Adrenal gland (tissue), 12 donors: ENCODE results near the gene LYPD6. TPM values are rescaled to one million over a fixed set of nuclear protein-coding genes. Genes with fewer than 3 reads are reported as not detected.

Experiments used
- DNase-seq, 7 donors: peaks; one replicate each; pipeline ENCODE4 v3.0.0-alpha.2; 2019 to 2020
- H3K27ac ChIP-seq, 5 donors: fragments of 200-600 bp; sonication (generic) in 4 of 5; 1 replicate in 3 of 5; 2 replicates in 2 of 5; pipeline versions ENCODE4 v1.5.1 to v1.8.0; 2016 to 2020; ENCODE audit warnings: mild to moderate bottlenecking in 1 of 5
- H3K27me3 ChIP-seq: fragments of 200-600 bp; 2 replicates; pipeline ENCODE4 v1.8.0; 2021
- H3K36me3 ChIP-seq, 2 donors: fragments of 200-600 bp; replicated peaks in 1 of 2; 1 replicate in 1 of 2; 2 replicates in 1 of 2; pipeline versions ENCODE4 v1.5.1 to v1.8.0; 2018 to 2022
- H3K4me1 ChIP-seq, 2 donors: fragments of 200-600 bp; replicated peaks in 1 of 2; 1 replicate in 1 of 2; 2 replicates in 1 of 2; pipeline versions ENCODE4 v1.5.1 to v1.8.0; 2018 to 2021
- H3K4me3 ChIP-seq, 4 donors: fragments of 200-600 bp; sonication (generic) in 3 of 4; one replicate each; pipeline ENCODE4 v1.5.1; 2016 to 2018
- H3K9me3 ChIP-seq, 3 donors: fragments of 200-600 bp; sonication (generic) in 1 of 3; replicated peaks in 1 of 3; 1 replicate in 2 of 3; 2 replicates in 1 of 3; pipeline versions ENCODE4 v1.5.1 to v1.8.0; 2016 to 2021
- POLR2A ChIP-seq, 2 donors: fragments of 450-650 bp; IDR thresholded peaks; one replicate each; pipeline ENCODE4 v1.6.1; 2017; ENCODE audit warnings: antibody characterized with exemption in 2 of 2, mild to moderate bottlenecking in 2 of 2, moderate library complexity in 1 of 2
- WGBS, 4 donors: extraction: QIAGEN DNeasy Blood & Tissue Kit in 2 of 4; methylation state at CpG; one replicate each; pipeline versions ENCODE4 v1.1.5 to v1.1.7; 2013 to 2017; 5-methylcytosine and 5-hydroxymethylcytosine counted together
- intact Hi-C, 2 donors: fragments of 100-400 bp; cut with DNase I; formaldehyde crosslinking; loops; one replicate each; pipeline versions ENCODE4 v1.14.1 to v1.15.0; 2022 to 2023
- polyA plus RNA-seq, 3 donors: library from polyadenylated mRNA; stranded (reverse); fragments of 200-250 nt in 2 of 3; fragments of 350-450 nt in 1 of 3; fragmentation: Illumina TruSeq in 1 of 3; extraction: RNeasy Lipid Tissue Mini Kit (QIAGEN cat#74804) in 1 of 3; gene quantifications; one replicate each; pipeline ENCODE4 v1.2.3, GENCODE V29; 2013 to 2014
- total RNA-seq, 9 donors: library from RNA; depleted of rRNA in 4 of 9; stranded (reverse); fragments of >200 nt in 4 of 9; fragments of 120-200 nt in 1 of 9; fragmentation: NEBNext Ultra II Directional in 1 of 9; extraction: Animal tissue kit (Norgen Biotek cat#: 25700) in 1 of 9; gene quantifications; one replicate each; pipeline versions ENCODE4 v1.1.0 to v1.2.4, GENCODE V29; 2013 to 2023
- TF ChIP-seq, protein P1 (sequence below), 6 experiments: fragments of 450-650 bp in 4 of 6; fragments of 200-600 bp in 2 of 6; sonication (generic) in 1 of 6; IDR thresholded peaks; 1 replicate in 5 of 6; 2 replicates in 1 of 6; pipeline versions ENCODE4 v1.5.1 to v1.8.0; 2016 to 2021; ENCODE audit warnings: antibody characterized with exemption in 6 of 6, mild to moderate bottlenecking in 2 of 6, moderate library complexity in 1 of 6
- donor health status: healthy with polysubstance abuse.
- donor health status: Bipolar disorder and iron deficiency.
- donor health status: DM: yes; HTN: yes; CAD: no.
- donor health status: DM: no; HTN: no; CAD: no.
- donor health status: DM: no; HTN: no; CAD: no.
- donor health status: DM: yes; HTN: yes; CAD: no.

Gene LYPD6
- total and polyA plus RNA-seq, 12 donors = 0.06 to 1.2 (median 0.16) TPM; not detected in 4

DNA sequence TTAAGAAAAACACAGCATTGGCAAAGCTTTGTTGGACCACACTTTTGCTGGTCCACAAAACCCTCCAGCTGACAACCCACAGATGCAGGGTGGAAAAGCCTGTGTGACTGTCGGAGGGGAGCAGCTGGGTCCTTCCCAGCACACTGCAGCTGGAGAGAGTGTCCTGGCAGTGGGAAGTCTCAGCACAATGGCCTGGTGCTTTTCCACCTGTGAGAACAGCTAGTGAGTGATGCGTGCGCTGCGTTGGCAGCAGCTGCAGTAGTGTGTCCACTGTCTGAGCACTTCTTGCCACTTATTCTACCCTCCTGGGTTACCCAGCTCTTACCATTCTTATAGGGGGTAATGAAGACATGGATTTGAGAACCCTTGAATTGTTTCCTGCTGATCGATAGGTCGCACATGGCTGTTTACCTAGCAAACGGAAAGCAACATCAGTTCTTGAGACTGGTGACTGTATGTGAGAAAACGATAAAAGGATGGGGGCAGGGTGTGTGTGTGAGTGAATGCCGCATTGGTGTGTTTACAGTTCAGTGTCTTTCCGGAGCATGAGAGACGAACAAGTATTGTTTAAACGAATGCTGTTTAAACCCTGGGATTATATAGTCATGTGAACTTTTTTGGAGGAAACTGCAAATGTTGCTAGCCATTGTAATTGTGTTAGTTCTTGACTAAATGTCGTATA lies 69.7 kb downstream of the LYPD6 start:
- TF ChIP-seq, protein P1, sequence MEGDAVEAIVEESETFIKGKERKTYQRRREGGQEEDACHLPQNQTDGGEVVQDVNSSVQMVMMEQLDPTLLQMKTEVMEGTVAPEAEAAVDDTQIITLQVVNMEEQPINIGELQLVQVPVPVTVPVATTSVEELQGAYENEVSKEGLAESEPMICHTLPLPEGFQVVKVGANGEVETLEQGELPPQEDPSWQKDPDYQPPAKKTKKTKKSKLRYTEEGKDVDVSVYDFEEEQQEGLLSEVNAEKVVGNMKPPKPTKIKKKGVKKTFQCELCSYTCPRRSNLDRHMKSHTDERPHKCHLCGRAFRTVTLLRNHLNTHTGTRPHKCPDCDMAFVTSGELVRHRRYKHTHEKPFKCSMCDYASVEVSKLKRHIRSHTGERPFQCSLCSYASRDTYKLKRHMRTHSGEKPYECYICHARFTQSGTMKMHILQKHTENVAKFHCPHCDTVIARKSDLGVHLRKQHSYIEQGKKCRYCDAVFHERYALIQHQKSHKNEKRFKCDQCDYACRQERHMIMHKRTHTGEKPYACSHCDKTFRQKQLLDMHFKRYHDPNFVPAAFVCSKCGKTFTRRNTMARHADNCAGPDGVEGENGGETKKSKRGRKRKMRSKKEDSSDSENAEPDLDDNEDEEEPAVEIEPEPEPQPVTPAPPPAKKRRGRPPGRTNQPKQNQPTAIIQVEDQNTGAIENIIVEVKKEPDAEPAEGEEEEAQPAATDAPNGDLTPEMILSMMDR (IDR thresholded peaks at IDR 0.05) = no peak
- TF ChIP-seq POLR2A (IDR thresholded peaks at IDR 0.05) = no peak
- WGBS, 4 donors = 75 to 82% (median 80%) methylated on average over 13 of the region's 13 CpGs
- H3K27ac ChIP-seq = no peak overlapping the region

GRCh38 chr2:149400997-149401396 lies 70.6 kb downstream of the LYPD6 start:
- no peaks in the 10 kb centered on the region for H3K36me3 ChIP-seq
- H3K27me3 ChIP-seq = no peaks in the 10 kb centered on the region
- TF ChIP-seq, protein P1 (IDR thresholded peaks at IDR 0.05) = no peak
- no peak for TF ChIP-seq POLR2A (IDR thresholded peaks at IDR 0.05)
- intact Hi-C loops = no loop called here
- no peak for DNase-seq
- H3K4me3 ChIP-seq = no peak overlapping the region
- no peaks in the 10 kb centered on the region for H3K4me1 ChIP-seq
- WGBS, 4 donors = 85 to 93% (median 92%) methylated on average over 2 of the region's 2 CpGs
- no peak overlapping the region for H3K27ac ChIP-seq
- H3K9me3 ChIP-seq = no peaks in the 10 kb centered on the region

More for the DNA sequence above, 69.7 kb downstream of the LYPD6 start:
- Histone ChIP-seq H3K36me3 (no peaks in the 10 kb centered on the region), H3K9me3 (no peaks in the 10 kb centered on the region), H3K4me3 (no peak overlapping the region), H3K4me1 (no peaks in the 10 kb centered on the region), H3K27me3 (no peaks in the 10 kb centered on the region)
- DNase-seq = no peak
- intact Hi-C loops = no loop called here

DNA sequence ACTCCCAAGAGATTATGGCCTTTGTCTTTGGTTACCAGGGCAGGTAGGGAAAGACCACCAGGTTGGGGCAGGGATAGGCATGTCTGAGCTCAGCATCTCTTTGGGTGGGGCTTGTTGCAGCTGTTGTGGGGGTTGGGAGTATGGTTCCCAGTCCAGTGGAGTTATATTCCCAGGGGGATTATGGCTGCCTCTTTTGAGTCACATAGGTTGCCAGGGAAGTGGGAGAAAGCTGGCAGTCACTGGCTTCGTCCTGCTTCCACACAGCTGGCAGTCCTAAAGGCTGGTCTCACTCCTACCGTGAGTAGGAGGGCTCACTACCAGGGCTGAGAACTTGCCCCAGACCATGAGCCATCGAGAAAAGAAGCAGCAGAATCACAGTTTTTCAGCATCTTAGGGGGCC lies 79.1 kb downstream of the LYPD6 start:
- intact Hi-C loops = no loop called here
- no peak for DNase-seq
- Histone ChIP-seq H3K27me3 (no peaks in the 10 kb centered on the region), H3K27ac (no peak overlapping the region), H3K4me1 (no peaks in the 10 kb centered on the region), H3K4me3 (no peak overlapping the region), H3K9me3 (no peaks in the 10 kb centered on the region), H3K36me3 (no peaks in the 10 kb centered on the region)
- WGBS, 4 donors = 65 to 86% (median 76%) methylated on average over 2 to 3 of the region's 3 CpGs
- TF ChIP-seq, protein P1 (IDR thresholded peaks at IDR 0.05) = no peak
- TF ChIP-seq POLR2A (IDR thresholded peaks at IDR 0.05) = no peak

DNA sequence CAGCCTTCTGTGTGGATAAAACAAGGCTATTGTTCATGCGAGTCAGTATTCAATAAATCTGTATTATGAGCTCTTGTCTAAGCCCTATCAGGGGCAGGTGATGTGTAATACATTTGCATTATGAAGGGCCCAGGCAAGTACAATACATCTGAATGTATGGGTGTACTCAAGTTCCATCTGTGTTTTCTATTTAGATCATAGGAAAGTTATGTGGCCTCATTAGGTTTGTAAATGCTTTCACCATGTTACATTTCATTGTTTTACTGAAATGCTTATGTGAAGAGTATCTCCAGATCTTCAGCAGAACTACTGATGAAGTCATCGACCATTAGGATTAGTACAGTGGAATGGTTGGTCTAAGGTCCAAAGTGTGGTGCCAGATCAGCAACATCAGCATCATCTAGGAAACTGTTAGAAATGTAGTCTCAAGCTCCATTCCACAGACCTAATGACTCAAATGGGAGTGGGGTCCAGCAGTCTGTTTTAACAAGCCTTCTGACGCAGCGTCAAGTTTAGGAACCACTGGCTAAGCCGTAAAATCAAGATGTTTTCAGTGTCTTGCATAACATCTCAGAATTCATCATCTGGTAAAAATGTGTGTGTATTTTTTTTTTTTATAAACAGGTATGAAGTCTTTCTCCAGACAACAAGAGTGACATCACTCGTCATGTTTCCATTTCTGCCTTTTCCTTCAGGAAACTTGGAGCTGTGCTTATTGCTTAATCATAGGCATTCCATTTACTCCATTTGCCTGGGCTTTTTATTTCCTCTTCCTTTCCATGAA lies 80.5 kb downstream of the LYPD6 start:
- Histone ChIP-seq H3K9me3 (no peaks in the 10 kb centered on the region), H3K27ac (no peak overlapping the region), H3K36me3 (no peaks in the 10 kb centered on the region), H3K27me3 (no peaks in the 10 kb centered on the region), H3K4me3 (no peak overlapping the region), H3K4me1 (no peaks in the 10 kb centered on the region)
- intact Hi-C loops = no loop called here
- DNase-seq = no peak
- TF ChIP-seq, protein P1 (IDR thresholded peaks at IDR 0.05) = no peak
- TF ChIP-seq POLR2A (IDR thresholded peaks at IDR 0.05) = no peak
- WGBS, 4 donors = 87 to 90% (median 88%) methylated on average over 6 of the region's 6 CpGs
